Psoas muscle (tissue), 8 donors: ENCODE measurements around the gene EYS. TPM values are rescaled to one million over a fixed set of nuclear protein-coding genes. Genes with fewer than 3 reads are reported as not detected.

Experiments
- ATAC-seq, 4 donors: fragments of 200-7000 bp; cut with Tn5 transposase; one replicate each; pipeline ENCODE4 v1.9.1; 2020; ENCODE audit warnings: moderate library complexity in 3 of 4, mild to moderate bottlenecking in 2 of 4
- DNase-seq, 2 donors: peaks; one replicate each; pipeline ENCODE4 v3.0.0-alpha.2; 2020
- H3K27ac ChIP-seq: fragments of 200-600 bp; one replicate; pipeline ENCODE4 v1.8.0; 2022
- H3K27me3 ChIP-seq, 3 donors: fragments of 200-600 bp in 1 of 3; one replicate each; pipeline versions ENCODE4 v1.6.1 to v1.8.0; 2013 to 2022; ENCODE audit warnings: low read length in 2 of 3, mild to moderate bottlenecking in 2 of 3, moderate library complexity in 1 of 3; ENCODE audit not compliant: insufficient read depth in 3 of 3
- H3K36me3 ChIP-seq, 2 donors: fragments of 200-600 bp in 1 of 2; one replicate each; pipeline versions ENCODE4 v1.6.1 to v1.8.0; 2013 to 2022; ENCODE audit warnings: low read depth in 1 of 2, mild to moderate bottlenecking in 1 of 2, moderate library complexity in 1 of 2; ENCODE audit not compliant: insufficient read depth in 1 of 2
- H3K4me1 ChIP-seq: fragments of 200-600 bp; one replicate; pipeline ENCODE4 v1.8.0; 2022
- H3K4me3 ChIP-seq: fragments of 200-600 bp; one replicate; pipeline ENCODE4 v1.8.0; 2022; ENCODE audit warnings: mild to moderate bottlenecking
- H3K9me3 ChIP-seq: fragments of 200-600 bp; one replicate; pipeline ENCODE4 v1.8.0; 2022
- CTCF ChIP-seq: fragments of 200-600 bp; IDR thresholded peaks from one replicate; pipeline ENCODE4 v1.8.0; 2022; ENCODE audit warnings: antibody characterized with exemption
- WGBS, 3 donors: extraction: QIAGEN DNeasy Blood & Tissue Kit; methylation state at CpG; one replicate each; pipeline versions ENCODE4 v1.1.6 to v1.1.7; 2013; 5-methylcytosine and 5-hydroxymethylcytosine counted together
- intact Hi-C, 2 donors: fragments of 100-400 bp; cut with DNase I; formaldehyde crosslinking; loops; one replicate each; pipeline versions ENCODE4 v1.11.0 to v1.14.2; 2022
- polyA plus RNA-seq, 3 donors: library from polyadenylated mRNA; stranded (reverse); fragments of 200-250 nt; gene quantifications; one replicate each; pipeline ENCODE4 v1.2.3, GENCODE V29; 2013
- total RNA-seq, 4 donors: library from RNA; stranded (reverse); fragmentation: NEBNext Ultra II Directional in 2 of 4; extraction: Animal tissue kit (Norgen Biotek cat#: 25700) in 2 of 4; gene quantifications; one replicate each; pipeline versions ENCODE4 v1.2.1 to v1.2.4, GENCODE V29; 2021 to 2023
- donor health status: healthy with polysubstance abuse.
- donor health status: DM: no; HTN: no; CAD: no; lungs with moderate emphysema.
- donor health status: Bipolar disorder and iron deficiency.
- donor health status: healthy.
- donor health status: DM: yes; HTN: yes; CAD: no.
- donor health status: DM: no; HTN: no; CAD: no.
- donor health status: DM: no; HTN: no; CAD: no.
- donor health status: DM: yes; HTN: yes; CAD: no.

EYS gene
- total and polyA plus RNA-seq, 7 donors = under 0.01 TPM; not detected in 6

- Histone ChIP-seq H3K4me1 (no peaks in the 10 kb centered on the region), H3K4me3 (no peak overlapping the region), H3K27ac (no peak overlapping the region), H3K27me3 (no peaks in the 10 kb centered on the region), H3K36me3 (no peaks in the 10 kb centered on the region), H3K9me3 (no peaks in the 10 kb centered on the region)
- no peak for DNase-seq
- no peak for ATAC-seq
- 73 to 83% (median 79%) methylated on average over 3 of the region's 3 CpGs for whole genome bisulfite sequencing, 3 donors
- no peak for TF ChIP-seq CTCF
- intact Hi-C loops = no loop called here
These were observed 1485.2 kb downstream of the EYS start for GRCh38 chr6:64221776-64222175.

- Histone ChIP-seq H3K4me1 (no peaks in the 10 kb centered on the region), H3K9me3 (no peaks in the 10 kb centered on the region), H3K36me3 (no peaks in the 10 kb centered on the region), H3K27me3 (no peaks in the 10 kb centered on the region), H3K27ac (no peak overlapping the region), H3K4me3 (no peak overlapping the region)
- DNase-seq (no peak), ATAC-seq (no peak)
- 78% methylated on average over 1 of the region's 1 CpG for whole genome bisulfite sequencing, 3 donors
- no peak for TF ChIP-seq CTCF
- intact Hi-C loops = no loop called here
These were observed 1486.2 kb downstream of the EYS start for GRCh38 chr6:64220801-64221200.

GRCh38 chr6:64217721-64218620, 1489.1 kb downstream of the EYS start:
- H3K36me3 ChIP-seq = no peaks in the 10 kb centered on the region
- no peaks in the 10 kb centered on the region for H3K4me1 ChIP-seq
- ATAC-seq (no peak), DNase-seq (no peak)
- TF ChIP-seq CTCF = no peak
- no peaks in the 10 kb centered on the region for H3K9me3 ChIP-seq
- no peaks in the 10 kb centered on the region for H3K27me3 ChIP-seq
- intact Hi-C loops = no loop called here
- WGBS, 3 donors = 54 to 76% (median 64%) methylated on average over 2 of the region's 2 CpGs
- H3K27ac ChIP-seq = no peak overlapping the region
- no peak overlapping the region for H3K4me3 ChIP-seq

GRCh38 chr6:64214373-64214772, 1492.7 kb downstream of the EYS start:
- H3K4me1 ChIP-seq = no peaks in the 10 kb centered on the region
- H3K36me3 ChIP-seq = no peaks in the 10 kb centered on the region
- H3K27ac ChIP-seq = no peak overlapping the region
- H3K4me3 ChIP-seq = no peak overlapping the region
- H3K27me3 ChIP-seq = no peaks in the 10 kb centered on the region
- intact Hi-C loops = no loop called here
- TF ChIP-seq CTCF = no peak
- ATAC-seq = no peak
- H3K9me3 ChIP-seq = no peaks in the 10 kb centered on the region
- DNase-seq = no peak

GRCh38 chr6:64213697-64214096, 1493.3 kb downstream of the EYS start:
- H3K36me3 ChIP-seq = no peaks in the 10 kb centered on the region
- H3K27me3 ChIP-seq = no peaks in the 10 kb centered on the region
- no peak overlapping the region for H3K4me3 ChIP-seq
- ATAC-seq (no peak), DNase-seq (no peak)
- H3K27ac ChIP-seq = no peak overlapping the region
- 36 to 40% (median 37%) methylated on average over 3 of the region's 3 CpGs for WGBS, 3 donors
- H3K4me1 ChIP-seq = no peaks in the 10 kb centered on the region
- intact Hi-C loops = no loop called here
- no peak for TF ChIP-seq CTCF
- H3K9me3 ChIP-seq = no peaks in the 10 kb centered on the region
